Ishikawa (cell line): ENCODE measurements around the gene SPECC1.
A peak's percentile ranks its signal among the peaks of the same experiment; 100 is the strongest.

ENCODE experiments used
- CEBPB ChIP-seq: IDR thresholded peaks from 2 replicates; pipeline ENCODE4 v1.6.1; 2012
- TCF12 ChIP-seq: IDR thresholded peaks from 2 replicates; pipeline ENCODE4 v1.6.1; 2012; ENCODE audit warnings: low read depth
- YY1 ChIP-seq: IDR thresholded peaks from 2 replicates; pipeline ENCODE4 v1.6.1; 2012; ENCODE audit warnings: low read depth
- TF ChIP-seq, protein P1 (sequence below): IDR thresholded peaks from 2 replicates; pipeline ENCODE4 v1.6.1; 2012; ENCODE audit warnings: low read depth, mild to moderate bottlenecking

DNA sequence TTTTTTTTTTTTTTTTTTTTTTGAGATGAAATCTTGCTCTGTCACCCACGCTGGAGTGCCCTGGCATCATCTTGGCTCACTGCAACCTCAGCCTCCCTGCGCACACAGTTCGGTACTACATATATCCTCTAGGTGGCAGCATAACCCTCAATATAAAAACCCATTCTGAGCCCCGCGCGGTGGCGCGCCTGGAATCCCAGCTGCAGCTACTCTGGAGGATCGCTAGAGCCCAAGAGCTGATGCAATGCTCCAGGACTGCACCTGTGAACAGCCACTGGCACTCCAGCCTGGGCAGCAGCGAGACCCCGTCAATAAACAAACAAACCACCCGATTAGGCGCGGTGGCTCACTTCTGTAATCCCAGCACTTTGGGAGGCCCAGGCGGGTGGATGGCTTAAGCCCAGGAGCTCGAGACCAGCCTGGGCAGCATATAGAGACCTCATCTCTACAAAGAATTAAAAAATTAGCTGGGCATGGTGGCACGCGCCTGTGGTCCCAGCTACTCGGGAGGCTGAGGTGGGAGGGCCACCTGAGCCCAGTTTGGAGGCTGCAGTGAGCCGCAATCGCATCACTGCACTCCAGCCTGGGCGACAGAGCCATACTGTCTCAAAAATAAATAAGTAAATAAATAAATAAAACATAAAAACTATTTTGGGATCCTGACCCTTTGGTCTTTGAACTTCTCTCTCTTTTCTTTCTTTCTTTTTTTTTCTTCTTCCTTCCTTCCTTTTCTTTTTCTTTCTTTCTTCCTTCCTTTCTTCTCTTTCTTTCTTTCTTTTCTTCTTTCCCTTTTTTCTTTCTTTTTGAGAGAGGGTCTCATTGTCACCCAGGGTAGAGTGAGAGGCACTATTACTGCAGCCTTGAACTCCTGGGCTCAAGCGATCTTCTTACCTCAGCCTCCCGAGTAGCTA, 16.1 kb upstream of the SPECC1 start:
- peak; percentile 65 for TF ChIP-seq CEBPB
- TF ChIP-seq, protein P1, sequence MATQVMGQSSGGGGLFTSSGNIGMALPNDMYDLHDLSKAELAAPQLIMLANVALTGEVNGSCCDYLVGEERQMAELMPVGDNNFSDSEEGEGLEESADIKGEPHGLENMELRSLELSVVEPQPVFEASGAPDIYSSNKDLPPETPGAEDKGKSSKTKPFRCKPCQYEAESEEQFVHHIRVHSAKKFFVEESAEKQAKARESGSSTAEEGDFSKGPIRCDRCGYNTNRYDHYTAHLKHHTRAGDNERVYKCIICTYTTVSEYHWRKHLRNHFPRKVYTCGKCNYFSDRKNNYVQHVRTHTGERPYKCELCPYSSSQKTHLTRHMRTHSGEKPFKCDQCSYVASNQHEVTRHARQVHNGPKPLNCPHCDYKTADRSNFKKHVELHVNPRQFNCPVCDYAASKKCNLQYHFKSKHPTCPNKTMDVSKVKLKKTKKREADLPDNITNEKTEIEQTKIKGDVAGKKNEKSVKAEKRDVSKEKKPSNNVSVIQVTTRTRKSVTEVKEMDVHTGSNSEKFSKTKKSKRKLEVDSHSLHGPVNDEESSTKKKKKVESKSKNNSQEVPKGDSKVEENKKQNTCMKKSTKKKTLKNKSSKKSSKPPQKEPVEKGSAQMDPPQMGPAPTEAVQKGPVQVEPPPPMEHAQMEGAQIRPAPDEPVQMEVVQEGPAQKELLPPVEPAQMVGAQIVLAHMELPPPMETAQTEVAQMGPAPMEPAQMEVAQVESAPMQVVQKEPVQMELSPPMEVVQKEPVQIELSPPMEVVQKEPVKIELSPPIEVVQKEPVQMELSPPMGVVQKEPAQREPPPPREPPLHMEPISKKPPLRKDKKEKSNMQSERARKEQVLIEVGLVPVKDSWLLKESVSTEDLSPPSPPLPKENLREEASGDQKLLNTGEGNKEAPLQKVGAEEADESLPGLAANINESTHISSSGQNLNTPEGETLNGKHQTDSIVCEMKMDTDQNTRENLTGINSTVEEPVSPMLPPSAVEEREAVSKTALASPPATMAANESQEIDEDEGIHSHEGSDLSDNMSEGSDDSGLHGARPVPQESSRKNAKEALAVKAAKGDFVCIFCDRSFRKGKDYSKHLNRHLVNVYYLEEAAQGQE, result no peak
- no peak for TF ChIP-seq YY1
- peak; percentile 41; the same call in 1 of the 2 replicates for TF ChIP-seq TCF12
